NCI-H1694 (cell line): ENCODE measurements around the gene COX7A2.

Experiments
- DNase-seq: peaks from one replicate; lab custom pipeline; 2025; lab: John Stamatoyannopoulos, UW

Gene COX7A2

GRCh38 chr6:75220357-75220756 is 23.2 kb downstream of the COX7A2 start:
- no peak for DNase-seq

- no peak for DNase-seq
Observed at GRCh38 chr6:75219263-75219662, 24.3 kb downstream of the COX7A2 start.

DNA sequence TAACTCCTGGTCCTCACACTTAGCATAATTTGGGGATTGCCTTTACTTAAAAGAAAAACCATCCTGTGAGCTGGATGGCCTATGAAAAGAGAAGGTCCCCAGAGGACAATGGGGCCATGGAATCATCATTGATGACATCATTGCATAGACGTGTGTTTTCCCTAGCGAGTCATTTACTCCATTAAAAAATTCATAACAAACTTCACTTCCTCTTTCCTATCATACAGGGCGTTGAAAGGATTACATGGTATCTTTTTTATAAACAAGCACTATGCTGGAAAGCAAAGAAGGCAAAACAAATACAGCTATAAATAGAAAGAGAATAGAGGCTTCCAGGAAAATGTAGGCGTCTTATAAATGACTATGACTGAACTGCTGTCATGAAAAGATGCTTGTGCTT is 26.4 kb downstream of the COX7A2 start:
- no peak for DNase-seq

DNA sequence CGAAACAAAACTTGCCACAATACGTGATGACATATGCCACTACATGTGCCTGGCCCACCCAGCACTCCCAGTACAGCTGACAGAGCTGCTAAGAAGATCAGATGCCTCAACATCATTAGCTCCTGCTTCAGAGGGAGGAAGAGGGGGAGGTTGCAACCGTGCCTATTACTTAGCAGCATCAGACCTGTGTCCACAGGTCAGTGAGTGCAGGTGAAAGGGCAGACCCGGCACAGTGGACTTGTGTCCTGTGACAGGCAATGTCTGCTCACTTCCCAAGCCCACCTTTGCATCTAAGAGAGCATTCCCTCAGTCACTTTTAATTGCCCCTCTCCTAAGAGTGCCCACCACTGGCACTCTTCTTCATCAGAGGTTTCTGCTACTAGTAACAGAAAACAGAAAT is 28.3 kb downstream of the COX7A2 start:
- no peak for DNase-seq

DNA sequence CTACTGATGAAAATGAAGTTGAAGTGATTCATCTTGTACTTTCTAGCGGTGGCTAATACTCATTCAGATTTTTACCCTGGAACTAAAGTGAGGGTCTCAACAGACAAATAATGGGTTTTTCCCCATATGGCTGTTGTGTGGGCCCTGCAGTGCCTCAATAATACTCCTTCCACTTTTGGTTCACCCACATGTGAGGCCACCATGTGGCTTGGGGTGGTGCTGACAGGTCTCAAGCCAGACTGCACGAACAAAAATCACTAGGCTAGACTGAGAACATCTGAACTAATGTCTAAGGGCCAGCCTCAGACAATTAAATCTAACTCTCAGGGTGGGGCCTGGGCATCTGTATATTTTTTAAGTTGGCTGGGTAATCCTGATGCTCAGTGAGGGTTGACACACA is 29.9 kb downstream of the COX7A2 start:
- no peak for DNase-seq

GRCh38 chr6:75213112-75213511 is 30.5 kb downstream of the COX7A2 start:
- no peak for DNase-seq

- no peak for DNase-seq
Observed at GRCh38 chr6:75211920-75212590, 31.5 kb downstream of the COX7A2 start.

GRCh38 chr6:75210885-75211739 is 32.5 kb downstream of the COX7A2 start:
- DNase-seq = peak; percentile 52

- DNase-seq = no peak
Observed at GRCh38 chr6:75209184-75209723, 34.3 kb downstream of the COX7A2 start.

DNA sequence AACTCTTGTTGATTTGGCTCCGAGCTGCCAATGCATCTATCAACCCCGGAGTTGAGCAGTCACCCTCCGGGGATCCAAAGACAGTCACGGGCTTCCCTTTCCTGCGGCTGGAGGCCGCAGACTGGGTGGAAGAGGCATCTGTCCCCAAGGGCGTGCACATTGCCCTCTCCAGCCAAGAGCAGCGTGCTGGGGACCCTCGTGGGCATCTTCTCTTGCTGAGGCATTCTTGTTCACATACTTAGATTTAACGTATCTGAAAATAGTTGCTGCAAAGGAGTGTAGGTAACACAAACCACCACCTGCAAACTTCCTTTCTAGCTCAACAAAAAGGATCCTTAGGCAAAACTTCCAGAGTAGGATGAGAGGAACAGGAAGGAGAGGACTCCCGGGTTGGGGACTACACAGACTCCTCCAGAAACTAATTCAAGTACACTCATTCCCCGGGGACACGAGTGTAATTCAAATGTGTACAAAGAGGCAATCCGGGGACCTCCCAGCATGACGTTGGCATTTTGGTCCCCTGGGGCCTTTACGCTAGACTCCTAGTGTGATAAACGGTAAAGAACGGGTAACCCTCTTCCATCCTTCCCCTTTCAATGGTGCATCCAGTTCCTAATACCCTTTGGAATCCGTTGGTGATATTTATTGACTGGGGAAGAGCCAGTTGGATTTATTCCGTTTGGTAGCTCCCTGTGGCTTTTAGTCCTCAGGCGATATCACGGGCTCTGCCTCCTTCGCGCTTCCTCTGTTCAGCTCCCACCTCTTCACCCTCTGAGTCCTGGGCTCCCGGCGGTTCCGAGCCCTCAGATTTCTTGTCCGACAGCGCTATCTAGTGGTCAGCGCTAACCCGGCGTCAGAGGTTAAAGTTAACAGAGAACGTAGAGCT is 35.1 kb downstream of the COX7A2 start:
- peak; percentile 32 for DNase-seq

DNA sequence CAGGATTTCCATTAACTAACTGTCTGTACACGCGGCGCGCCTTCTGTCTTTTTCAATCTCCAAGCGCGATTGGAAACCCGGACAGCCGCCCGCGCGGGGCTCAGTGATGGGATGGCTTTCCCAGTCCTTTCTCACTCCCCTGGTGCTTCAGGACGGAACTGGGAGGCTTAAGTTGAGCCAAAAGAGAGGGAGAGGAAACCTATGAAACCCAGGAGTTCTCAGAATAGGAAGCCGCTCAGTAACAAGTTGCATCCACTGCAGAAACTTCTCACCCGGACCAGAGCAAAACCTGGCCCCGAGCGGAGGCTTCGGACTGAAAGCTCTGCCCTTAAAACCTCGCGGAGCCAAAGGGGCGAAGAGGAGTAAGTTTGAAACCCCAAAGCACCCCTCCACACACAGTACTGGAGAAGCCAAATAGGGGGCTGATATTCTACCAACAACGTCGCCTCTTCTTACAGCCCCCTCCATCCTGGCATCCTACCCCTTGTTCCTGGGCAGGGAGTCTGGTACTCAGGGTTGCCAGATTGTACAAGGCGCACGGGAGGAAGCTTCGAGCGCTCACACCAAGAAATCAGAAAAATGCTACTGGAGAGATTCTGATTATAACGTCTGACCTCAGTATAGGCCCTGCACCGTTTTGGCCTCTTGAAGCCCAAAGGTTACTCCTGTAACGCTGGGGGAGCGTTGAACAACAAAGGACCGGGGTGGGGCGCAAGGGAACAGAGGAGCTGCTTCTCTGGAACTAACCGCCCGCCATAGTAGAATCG is 36.8 kb downstream of the COX7A2 start:
- DNase-seq = no peak

DNA sequence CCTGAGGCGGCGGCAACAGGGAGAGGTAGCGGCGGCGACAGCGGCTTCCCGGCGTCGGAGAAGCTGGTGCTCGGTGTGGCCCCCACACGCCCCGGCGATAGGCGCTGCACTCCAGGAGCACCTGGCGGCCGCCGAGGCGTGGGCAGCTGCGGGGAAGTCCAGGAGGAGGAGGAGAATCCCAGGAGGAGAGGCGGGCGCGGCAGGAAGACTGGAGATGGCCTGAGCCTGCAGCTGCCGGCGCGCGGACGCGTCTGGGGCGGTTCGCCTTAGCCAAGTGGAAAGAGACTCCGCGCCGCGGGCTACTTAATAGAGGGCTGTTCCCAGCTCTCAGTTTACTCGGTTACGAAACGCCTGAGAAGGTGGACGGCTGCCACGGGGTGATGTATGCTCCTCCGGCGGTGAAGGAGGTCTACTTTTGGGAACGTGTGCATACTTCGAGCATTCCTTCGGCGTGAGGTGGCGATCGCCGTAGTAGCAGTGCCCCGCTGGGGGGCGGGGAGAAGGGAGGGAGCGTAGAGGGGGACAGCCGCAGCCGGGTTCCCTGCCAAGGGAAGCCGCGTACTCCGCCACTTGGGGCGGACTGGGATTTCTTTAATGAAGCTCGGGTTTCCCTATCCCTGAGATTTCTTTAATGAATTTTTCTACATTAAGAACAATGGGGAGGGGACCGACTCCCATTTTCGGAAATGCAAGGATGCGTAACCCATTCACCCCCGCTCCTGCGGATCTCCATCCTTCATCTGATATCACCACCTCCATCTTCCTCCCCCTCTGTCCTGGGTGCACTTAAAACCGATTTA is 37.6 kb downstream of the COX7A2 start, which contains the start of gene COL12A1:
Gene COL12A1 (minus strand): TSS at position 278 of the 800 bp plus-strand sequence. CDS start 3,261 bp downstream, outside the sequence.
- DNase-seq = no peak

DNA sequence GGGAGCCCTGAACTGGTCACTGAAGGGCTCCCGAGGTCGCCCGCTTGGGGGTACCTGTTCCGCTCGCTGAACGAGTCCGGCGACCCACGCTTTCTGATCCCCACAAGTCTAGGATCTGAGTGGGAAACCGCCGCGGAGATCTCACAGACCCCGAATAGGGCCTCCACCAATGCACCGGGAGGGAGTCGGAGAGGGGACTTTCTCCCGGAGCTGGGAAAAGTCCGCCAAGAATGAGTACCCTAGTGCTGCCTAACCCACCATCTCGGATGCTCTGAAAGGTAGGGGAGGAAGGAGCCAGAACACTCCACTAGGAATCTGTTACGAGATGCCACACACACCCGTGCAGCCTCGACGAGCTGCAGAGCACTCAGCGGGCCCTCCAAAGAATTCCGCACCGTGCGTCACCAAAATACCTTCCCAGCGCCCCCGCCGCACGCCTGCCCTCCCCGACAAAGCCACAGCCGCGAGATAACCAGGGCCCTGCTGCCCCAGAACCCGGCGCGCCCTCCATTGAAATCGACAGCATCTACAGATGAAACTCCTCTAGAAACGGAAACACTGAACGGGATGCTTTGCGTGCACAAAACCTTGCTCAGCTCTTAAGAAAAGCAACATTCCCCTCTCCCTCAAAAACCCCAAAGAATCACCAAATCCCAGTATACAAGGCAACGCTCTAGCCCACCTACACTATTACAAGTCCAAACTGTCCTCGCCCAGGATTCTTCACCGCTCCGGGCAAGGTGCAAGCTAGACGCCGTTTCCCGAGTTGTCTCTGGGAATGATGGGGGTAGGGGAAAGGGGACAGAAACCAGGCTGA is 38.4 kb downstream of the COX7A2 start:
- DNase-seq = peak; percentile 10

- DNase-seq = peak; percentile 23
Observed at GRCh38 chr6:75204217-75204958, 39.2 kb downstream of the COX7A2 start.

DNA sequence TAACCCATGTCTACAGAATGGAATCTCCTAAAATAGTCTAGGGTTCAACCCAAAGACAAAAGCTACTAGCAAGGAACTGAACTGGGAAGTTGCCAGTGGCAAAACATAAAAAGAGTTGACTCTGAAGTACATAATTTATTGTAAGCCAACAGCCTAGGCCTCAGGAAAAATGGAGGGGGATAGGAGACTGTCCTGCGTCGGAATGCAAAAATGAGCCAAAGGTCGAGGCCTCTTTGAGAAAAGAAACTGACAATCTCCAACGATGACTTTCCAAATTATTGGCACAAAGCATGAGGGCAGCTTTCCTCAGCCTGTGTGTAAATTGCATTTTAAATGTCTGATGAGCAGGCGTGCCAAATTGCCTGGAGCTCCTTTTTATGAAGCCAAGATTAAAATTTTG is 39.9 kb downstream of the COX7A2 start:
- no peak for DNase-seq

DNA sequence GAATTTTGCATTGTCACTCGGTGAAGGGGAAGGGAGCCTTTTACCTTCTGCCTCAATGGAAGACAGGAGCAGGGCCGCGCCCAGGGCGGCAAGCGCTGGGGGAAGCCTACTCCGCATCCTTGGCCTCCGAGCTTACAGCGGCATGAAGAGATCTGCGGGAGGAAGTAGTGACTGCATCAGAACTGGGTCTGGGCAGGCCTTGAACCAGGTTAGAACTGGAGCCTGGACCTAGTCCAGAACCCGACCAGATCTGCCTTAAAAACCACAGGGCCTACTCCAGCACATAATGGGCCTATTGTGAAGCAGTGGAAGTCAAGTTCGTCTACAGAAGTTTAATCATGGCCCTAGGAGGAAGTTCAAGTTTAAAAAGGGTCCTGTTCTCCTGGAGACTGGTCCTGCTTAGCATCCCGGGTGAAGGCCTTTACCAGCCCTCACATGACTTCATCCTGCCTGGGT is 40.9 kb downstream of the COX7A2 start:
- no peak for DNase-seq

GRCh38 chr6:75201901-75202672 is 41.5 kb downstream of the COX7A2 start:
- no peak for DNase-seq

GRCh38 chr6:75201021-75201420 is 42.6 kb downstream of the COX7A2 start:
- no peak for DNase-seq
